GM18519 (cell line): ENCODE measurements around the gene GSG1.

Experiments
- ATAC-seq: cut with Tn5 transposase; IDR thresholded peaks from one replicate; pipeline ENCODE4 v1.9.1; 2021; ENCODE audit warnings: mild to moderate bottlenecking, moderate library complexity; ENCODE audit not compliant: unreplicated experiment, low FRiP score

GSG1 gene

GRCh38 chr12:13103391-13104033, at the start of gene GSG1:
Gene GSG1 (minus strand): TSS chr12:13103667. CDS start chr12:13103512, 155 bp downstream.
- ATAC-seq, result no peak

GRCh38 chr12:13153180-13153579, 49.7 kb upstream of the GSG1 start:
- no peak for ATAC-seq

- no peak for ATAC-seq
These were observed 49.3 kb upstream of the GSG1 start for GRCh38 chr12:13152756-13153155.

GRCh38 chr12:13152281-13152680, 48.8 kb upstream of the GSG1 start:
- no peak for ATAC-seq

GRCh38 chr12:13149411-13149810, 45.9 kb upstream of the GSG1 start:
- no peak for ATAC-seq

GRCh38 chr12:13148485-13148847, 45.0 kb upstream of the GSG1 start:
- ATAC-seq, result no peak

GRCh38 chr12:13147688-13148484, 44.4 kb upstream of the GSG1 start:
- no peak for ATAC-seq

GRCh38 chr12:13146336-13146938, 43.0 kb upstream of the GSG1 start:
- no peak for ATAC-seq

- no peak for ATAC-seq
These were observed 40.9 kb upstream of the GSG1 start for GRCh38 chr12:13144266-13144828.

- ATAC-seq, result no peak
These were observed 39.3 kb upstream of the GSG1 start for GRCh38 chr12:13142747-13143146.

GRCh38 chr12:13141686-13142085, 38.2 kb upstream of the GSG1 start:
- ATAC-seq, result no peak

- ATAC-seq, result no peak
These were observed 32.1 kb upstream of the GSG1 start for GRCh38 chr12:13135371-13136178.

GRCh38 chr12:13133886-13134285, 30.4 kb upstream of the GSG1 start:
- no peak for ATAC-seq

- ATAC-seq, result no peak
These were observed 27.5 kb upstream of the GSG1 start for GRCh38 chr12:13130981-13131380.

- no peak for ATAC-seq
These were observed 25.0 kb upstream of the GSG1 start for GRCh38 chr12:13128291-13128965.

GRCh38 chr12:13127444-13127843, 24.0 kb upstream of the GSG1 start:
- no peak for ATAC-seq

GRCh38 chr12:13126494-13126893, 23.0 kb upstream of the GSG1 start:
- no peak for ATAC-seq

- ATAC-seq, result no peak
These were observed 22.5 kb upstream of the GSG1 start for GRCh38 chr12:13125996-13126395.

GRCh38 chr12:13124656-13125505, 21.4 kb upstream of the GSG1 start:
- ATAC-seq, result no peak
